HG03108 (cell line): ENCODE measurements around the gene FILIP1.

Experiments
- ATAC-seq: cut with Tn5 transposase; IDR thresholded peaks from one replicate; pipeline ENCODE4 v1.9.1; 2021; ENCODE audit warnings: moderate library complexity; ENCODE audit not compliant: unreplicated experiment

Gene FILIP1

DNA sequence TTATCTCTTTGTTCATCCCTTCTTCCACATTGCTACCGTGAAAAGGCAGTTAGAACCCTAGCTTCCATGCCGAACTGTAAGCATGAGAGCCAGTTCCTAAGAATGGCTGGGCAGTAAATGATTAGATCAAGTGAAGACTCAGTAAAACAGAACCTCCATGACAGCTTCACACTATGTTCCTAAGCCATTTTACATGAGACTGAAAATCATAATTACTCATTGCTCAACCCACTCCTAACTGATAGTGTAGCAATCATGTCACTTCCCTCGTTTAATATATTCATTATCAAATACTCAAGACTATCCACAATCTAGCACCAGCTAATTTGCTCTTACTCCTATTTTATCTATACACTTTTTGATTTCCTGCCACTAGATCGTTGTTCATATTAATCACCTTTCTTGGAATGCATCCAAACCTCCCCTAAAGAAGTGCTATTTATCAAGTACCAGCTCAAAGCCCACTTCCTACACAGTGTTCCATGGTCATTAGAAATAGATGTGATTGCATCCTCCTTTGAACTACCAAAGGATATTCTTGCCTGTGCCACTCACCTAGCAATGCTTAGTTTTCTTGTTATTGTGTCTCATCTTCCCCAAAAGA is 215.0 kb downstream of the FILIP1 start:
- ATAC-seq = no peak

DNA sequence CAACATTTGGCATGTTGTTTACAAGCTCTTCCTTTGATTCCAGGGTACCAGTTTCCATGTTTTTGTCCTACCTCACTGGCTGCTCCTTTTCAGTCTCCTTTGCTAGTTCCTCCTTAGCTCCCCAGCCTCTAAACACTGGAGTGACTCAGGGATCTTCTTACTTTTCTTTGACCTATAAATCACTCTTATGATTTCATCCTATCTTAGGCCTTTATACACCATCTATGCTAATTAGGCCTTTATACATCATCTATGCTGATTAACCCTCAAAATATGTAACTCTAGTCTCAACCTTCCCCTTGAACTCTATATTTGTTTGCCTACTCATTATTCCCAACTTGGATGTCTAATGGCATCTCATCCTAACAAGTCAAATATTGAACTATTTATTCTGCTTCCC is 218.5 kb downstream of the FILIP1 start:
- ATAC-seq = no peak

DNA sequence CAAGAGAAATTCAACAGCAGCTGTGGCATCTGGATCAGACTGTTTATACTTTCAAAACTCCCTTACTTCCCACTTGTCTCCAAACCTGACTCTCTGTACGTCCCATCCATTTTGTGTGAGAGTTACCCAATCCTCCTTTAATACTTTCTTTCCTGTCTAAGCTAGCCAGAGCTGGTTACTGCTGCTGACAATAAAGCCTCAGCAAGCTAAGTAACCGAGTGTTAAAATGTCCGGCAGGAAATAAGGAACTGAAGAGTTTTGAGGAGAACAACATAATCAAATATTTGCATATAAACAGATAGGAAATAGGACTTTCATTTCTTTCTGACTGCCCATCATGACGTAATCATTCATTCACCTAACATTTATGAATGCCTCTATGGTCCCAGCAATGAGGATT is 220.6 kb downstream of the FILIP1 start:
- no peak for ATAC-seq

DNA sequence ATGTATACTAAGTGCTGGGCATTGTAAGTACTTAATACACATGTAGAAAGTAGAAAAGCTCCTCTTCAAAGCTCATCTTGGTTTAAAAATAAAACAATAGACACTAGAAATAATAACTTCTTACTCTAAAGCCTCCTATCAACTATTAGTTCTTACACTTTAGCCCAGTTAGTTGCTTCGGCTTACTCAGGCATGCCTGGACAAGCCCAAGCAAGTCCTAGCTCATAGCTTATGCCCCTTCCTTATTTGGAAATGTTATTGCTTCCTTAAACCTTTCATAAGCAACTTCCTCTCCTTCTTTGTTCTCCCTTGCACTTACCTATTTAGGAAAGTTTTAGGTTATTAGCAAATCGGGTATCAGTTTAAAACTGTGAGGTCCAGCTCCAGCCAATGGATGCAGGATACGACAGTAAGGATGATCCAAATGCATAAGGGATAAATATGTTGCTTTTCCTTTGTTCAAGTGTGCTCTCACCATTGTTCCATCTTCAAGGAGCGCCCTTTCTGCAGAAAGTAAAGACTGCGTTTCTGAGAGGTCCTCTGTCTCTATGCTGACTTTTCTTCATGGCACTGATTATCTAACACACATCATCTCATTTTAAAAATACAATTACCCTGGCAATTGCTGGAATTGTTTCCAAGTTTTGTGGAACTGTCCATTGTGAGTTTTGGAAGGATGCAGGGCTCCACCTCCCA is 221.3 kb downstream of the FILIP1 start:
- ATAC-seq = no peak

DNA sequence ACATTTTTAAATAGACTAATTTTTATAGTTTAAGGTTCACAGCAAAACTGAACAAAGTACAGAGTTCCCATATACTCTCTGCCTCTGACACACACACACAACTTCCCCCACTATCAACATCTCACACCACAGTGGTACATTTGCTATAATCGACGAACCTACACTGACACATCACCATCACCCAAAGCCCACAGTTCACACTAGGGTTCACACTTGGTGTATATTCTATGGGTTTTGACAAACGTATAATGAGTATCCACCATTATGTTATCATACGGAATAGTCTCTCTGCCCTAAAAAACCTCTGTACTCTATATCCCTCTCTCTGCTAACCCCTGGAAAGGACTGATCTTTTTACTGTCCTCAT is 224.6 kb downstream of the FILIP1 start:
- ATAC-seq = no peak

DNA sequence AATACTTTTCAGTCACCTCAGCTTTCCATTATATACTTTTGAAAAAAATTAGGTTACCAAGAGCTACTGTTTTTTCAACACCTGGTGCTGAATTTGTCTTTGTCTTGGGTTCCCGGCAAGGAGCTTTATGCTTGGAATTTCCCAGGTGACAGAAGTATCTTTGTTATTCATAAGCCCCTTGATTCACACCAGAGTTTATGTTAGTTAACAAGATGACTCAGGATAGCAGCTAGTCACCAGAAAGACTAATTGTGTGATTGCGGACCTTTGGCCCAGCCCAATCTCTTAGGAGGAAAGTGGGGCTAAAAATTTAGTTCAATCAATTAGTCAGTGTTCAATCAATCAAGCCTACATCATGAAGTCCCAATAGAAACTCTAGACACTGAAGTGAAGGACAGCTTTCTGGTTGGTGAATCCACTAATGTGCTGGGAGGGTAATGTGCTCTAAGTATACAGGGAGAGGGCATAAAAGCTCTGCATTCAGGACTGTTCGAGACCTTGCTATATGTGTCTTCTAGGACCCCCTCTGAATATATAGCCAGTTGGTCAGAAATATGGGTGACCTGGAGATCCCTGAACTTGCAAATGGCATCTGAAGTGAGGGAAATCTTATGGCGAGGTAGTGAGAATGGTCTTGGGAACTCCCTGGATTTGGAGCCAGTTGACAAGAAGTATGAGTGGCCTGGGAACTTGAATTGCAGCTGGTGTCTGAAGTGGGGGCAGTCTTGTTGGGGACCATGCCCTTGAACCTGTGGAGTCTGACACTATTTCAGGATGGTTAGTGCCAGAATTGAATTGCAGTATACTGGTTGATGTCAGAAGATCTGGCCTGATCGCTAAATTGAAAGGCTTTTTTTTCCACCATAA is 225.2 kb downstream of the FILIP1 start:
- ATAC-seq = no peak

DNA sequence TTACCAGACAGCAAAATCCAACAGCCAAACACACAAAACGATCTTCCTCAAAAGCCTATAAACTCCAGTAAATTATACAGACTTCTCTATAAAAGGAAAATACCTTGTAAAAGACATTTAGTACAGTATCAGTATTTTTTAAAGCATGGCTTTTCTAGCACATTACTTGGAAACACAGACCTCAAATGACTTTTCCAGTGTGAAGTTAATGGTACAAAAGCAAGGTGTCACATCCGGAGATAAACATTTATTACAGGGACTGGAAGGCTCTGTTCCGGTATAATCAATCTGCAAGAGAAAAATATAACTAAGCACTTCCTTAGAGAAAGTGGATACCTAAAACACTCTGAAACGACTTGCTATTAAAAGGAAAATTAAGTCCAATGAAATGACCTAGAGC is 226.1 kb downstream of the FILIP1 start:
- no peak for ATAC-seq

DNA sequence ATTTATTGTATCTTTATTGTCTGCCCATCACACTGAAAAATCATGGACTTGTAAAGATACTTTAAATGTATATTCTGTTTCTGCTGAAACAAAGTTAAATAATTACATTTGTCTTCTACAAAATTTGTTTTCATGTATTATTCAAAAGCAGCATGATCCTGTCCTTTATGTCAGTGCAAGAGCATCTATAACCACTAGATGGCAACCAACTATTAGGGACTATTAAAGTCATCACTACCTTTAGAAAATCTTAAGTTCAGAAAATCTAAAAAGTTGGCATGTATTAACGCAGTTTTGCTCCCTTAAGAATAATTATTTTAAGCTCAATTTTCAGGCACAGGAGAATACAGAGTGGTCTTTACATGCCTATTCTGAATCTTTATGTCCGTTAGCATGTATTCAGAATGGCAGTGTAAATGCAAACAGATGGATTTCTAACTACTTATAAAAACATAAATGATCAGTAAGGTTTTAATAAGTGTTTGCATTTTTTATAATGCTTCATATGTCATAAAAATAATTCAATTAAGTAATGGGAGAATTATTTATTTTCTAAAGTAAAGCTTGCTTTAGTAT is 226.8 kb downstream of the FILIP1 start:
- ATAC-seq = peak; percentile 64

DNA sequence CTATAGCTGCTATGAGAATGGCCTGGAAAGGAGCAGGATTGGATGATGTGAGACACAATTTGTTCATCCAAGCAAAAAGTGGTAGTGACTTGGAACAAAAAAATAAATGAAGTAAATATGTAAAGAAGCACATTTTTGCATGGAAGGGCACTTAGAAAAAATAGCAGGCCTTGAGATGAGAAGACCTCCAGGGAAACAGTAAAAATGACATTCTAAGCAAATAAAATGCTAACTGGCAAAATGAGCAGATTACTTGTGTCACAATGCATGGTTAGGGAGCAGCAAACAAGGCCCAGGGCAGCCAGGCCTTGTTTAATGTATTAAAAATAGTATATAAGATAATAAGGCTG is 230.2 kb downstream of the FILIP1 start:
- ATAC-seq = no peak

DNA sequence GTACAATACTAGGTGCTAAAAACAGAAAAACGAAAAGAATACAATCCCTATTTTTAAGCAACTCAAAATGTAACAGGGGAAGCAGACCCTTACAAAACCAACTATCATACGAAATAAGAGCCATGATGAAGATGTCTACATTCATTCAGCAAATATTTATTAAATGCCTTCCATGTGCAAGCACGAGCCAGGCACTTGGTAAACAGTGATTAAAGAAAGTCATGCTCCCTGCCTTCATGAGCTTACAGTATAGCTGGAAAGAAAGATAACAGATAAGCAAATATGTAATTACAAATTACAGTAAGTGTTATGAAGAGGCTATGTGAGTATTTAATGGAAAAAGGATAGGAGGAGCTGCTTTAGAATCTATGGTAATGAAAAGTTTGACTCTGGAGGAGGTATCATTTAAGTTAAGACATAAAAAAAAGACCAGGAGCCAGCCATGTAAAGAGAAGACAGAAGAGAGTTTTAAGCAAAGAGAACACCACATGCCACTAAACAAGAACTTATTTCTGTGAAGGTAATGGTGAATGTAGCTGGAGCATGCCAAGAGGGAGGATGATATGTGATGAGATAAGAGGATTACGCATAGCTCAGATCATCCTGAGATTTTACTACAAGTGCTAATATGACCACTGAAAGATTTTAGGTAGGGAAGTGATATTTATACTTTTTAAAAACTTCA is 230.7 kb downstream of the FILIP1 start:
- no peak for ATAC-seq

DNA sequence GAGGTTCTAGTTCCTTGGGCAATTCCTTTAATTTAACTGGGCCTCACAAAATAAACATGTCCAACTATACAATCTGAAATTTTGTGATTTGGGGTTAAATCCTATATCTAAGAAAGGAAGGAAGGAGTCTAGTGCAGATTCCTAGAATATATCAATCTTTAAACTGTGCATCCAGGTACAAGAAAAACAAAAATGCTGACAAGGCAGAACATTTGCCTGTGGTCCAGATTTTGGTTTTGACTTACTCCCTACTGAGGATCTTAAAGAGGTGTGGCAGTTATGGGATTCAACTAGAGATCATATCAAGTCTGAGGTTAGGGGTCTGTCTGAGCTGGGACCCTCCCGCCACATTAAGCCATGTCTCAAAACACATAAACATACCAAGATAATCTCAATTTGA is 232.3 kb downstream of the FILIP1 start:
- no peak for ATAC-seq

DNA sequence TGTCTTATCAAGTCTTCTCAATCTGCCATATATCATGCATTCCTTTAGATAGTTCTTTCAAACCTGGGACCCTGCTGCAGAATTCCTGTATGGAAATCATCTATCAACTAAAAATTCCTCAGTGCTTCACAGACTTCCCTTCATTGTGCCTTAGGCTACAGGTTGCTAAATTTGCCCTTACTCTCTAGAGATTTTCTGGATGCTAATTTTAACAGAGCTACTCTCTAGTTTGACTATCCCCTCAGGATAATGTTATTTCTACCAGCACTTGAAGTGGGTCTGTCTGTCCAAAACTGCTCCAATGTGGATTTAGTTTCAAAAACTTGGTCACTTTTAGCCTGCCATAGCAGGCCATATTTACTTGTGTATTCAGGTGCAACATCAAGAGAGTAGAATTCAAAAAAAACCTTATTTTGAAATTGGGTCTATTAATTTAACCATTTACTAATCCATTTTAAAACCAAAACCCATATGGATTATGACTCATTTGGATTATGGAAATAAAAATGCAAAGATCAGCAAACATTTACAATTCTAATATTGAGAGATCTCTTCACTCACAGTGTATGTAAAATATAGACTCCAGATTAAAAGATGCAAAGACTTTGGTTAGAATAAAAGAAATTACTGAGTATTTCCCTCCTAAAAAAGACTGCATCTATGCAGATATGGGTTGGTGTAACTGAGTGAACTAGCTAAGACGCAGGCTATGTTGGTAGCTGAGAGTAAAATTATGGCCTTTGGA is 236.1 kb downstream of the FILIP1 start:
- no peak for ATAC-seq

DNA sequence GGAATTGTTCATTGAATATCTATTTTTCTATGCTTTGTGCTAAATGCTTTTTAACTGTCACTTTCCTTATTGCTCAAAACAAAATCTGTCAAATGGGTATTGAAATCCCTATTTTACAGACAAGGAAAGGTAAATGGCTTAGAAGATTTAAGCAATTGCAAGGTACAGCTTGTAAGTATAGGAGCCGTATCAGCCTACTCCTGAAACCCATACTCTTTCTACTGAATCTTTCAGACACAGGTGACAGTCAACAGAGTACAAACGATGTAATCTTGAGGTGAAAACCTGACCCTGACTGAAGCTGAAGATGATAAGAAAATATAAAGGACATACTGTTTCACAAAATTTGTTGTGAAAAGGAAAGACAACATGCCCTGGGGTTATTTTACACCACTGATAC is 243.0 kb downstream of the FILIP1 start:
- no peak for ATAC-seq

DNA sequence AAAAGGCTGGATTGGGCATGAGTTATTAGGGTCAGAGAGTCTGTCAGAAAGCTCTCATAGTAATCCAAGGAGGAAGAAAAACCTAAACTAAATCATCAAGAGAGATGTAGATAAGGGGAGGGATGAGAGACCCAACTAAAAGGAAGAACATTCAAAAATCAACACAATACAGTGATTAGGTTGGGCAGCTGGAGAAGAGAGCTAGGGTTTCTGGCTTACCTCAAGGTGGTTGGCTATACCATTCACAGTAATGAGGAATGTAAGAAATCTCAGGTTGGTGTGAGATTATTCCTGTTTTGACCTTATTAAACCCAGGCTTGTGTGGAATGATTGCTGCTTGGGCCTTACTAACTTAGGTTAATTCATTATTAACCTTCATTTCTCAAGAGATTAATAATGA is 243.8 kb downstream of the FILIP1 start:
- ATAC-seq = no peak

DNA sequence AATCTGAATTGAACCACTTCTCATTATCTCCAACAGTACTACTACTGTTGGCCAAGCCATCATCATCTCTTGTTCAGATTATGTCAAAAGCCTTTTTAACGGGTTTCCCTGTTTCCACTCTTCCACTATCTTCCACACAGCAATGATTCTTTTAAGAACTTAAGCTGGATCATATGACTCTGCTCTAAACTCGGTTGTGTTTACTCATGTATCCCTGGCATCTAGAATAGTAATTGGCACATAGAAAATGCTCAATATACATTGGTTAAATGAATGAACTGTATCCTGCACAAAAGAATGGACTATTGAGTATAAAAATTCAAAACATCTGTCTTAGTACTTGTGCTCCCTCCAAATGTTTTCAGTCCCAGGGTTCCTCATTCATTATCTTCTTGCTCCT is 247.2 kb downstream of the FILIP1 start:
- ATAC-seq = no peak

DNA sequence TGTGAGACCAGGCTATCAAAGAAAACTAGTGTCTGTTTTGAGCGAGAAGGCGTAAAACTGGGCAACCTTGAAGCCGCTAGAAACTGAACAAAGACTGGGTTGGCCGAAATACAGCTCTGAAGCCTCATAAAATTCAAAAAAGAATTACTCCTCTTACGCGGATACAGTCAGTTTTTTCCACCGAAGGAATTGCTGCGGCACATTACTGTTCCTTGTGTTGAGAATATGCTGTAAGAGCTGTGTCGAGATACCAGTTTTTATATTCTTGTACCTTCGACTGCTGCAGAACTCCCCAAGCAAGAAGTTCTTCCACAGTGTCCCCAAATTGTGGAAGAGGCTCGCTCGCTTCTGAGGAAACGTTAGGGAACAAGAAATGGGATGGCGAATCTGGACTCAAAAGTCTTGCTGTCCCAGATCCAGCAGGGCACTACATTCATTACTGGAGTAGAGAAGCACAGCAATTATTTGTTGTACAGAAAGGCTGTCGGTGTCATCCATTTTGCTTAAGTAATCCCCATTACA is 249.5 kb downstream of the FILIP1 start:
- ATAC-seq = no peak

DNA sequence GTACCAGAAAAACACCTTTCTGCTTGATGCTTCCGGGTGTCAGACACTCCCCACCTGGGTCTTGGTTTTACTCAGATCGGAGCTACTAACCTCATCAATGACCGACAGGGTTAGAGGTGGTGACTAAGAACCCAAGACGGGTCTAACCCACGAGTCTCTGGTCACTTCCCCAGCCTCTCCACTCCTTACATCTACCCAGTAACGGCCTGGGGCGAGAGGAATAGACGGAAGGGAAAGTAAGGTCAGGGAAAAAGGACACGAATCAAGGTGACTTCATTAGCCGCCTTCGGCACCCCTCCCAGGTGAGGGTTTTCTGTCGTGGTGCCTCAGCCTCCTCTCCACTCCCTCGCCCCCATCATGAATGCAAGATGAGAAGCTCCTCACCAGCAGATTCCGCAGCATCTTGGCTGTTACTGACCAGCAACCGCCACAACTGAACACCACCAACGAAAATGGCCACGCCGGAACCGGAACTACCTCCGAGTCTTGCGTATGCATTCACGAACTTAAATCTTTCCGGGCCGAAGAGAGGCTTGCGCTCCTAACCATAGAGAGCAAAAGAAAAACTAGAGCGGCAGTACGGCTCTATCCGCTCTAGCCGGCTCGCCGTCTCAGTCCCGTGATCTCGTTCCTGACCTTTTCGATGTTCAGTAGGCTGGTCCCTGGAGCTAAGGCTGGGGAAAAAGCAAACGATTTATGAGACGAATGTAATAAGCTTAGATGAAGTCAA is 250.1 kb downstream of the FILIP1 start, which contains the start of gene COX7A2:
Gene COX7A2, minus strand, starts transcription at position 469 of the 730 bp plus-strand sequence. Its CDS starts 67 bp downstream, at position 402.
- ATAC-seq = peak; percentile 94
